DOHH2 (cell line): ENCODE results near the gene FRMD8.
A peak's percentile ranks its signal among the peaks of the same experiment; 100 is the strongest.

Experiments
- H3F3A ChIP-seq: fragments of 200-600 bp; sonication (generic), shearing (Covaris generic); 2 replicates; pipeline ENCODE4 v1.6.0; 2016; ENCODE audit warnings: antibody characterized with exemption, mild to moderate bottlenecking; ENCODE audit not compliant: control insufficient read depth, insufficient read depth
- H3K27ac ChIP-seq: fragments of 200-600 bp; sonication (generic); 2 replicates; pipeline ENCODE4 v1.5.1; 2014; ENCODE audit warnings: low read depth, mild to moderate bottlenecking, low read length, moderate library complexity
- H3K27me3 ChIP-seq: fragments of 200-600 bp; sonication (generic); 2 replicates; pipeline ENCODE4 v1.6.1; 2014; ENCODE audit warnings: mild to moderate bottlenecking, low read length, mixed read lengths; ENCODE audit not compliant: control insufficient read depth
- H3K36me3 ChIP-seq: fragments of 200-600 bp; sonication (generic); 2 replicates; pipeline ENCODE4 v1.6.1; 2014; ENCODE audit warnings: mild to moderate bottlenecking, low read length, moderate library complexity, mixed read lengths; ENCODE audit not compliant: control insufficient read depth
- H3K4me1 ChIP-seq: fragments of 200-600 bp; sonication (generic); 2 replicates; pipeline ENCODE4 v1.6.1; 2014; ENCODE audit warnings: mild to moderate bottlenecking, low read length, mixed read lengths; ENCODE audit not compliant: control insufficient read depth
- H3K4me2 ChIP-seq: fragments of 200-600 bp; sonication (generic); 2 replicates; pipeline ENCODE4 v1.6.0; 2014; ENCODE audit warnings: mild to moderate bottlenecking, low read length, moderate library complexity
- H3K4me3 ChIP-seq: fragments of 200-600 bp; sonication (generic); 2 replicates; pipeline ENCODE4 v1.5.1; 2014; ENCODE audit warnings: mild to moderate bottlenecking, low read length, mixed read lengths
- H3K79me2 ChIP-seq: fragments of 200-600 bp; sonication (generic); 2 replicates; pipeline ENCODE4 v1.6.1; 2014; ENCODE audit warnings: mild to moderate bottlenecking, low read length, mixed read lengths; ENCODE audit not compliant: control insufficient read depth
- H3K9me2 ChIP-seq: fragments of 200-600 bp; sonication (generic); replicated peaks from 2 replicates; pipeline ENCODE4 v1.6.1; 2014; ENCODE audit warnings: mild to moderate bottlenecking, low read length, mixed read lengths; ENCODE audit not compliant: control insufficient read depth
- H3K9me3 ChIP-seq: fragments of 200-600 bp; sonication (generic); 2 replicates; pipeline ENCODE4 v1.6.1; 2014; ENCODE audit warnings: antibody characterized with exemption, low read length, mixed read lengths; ENCODE audit not compliant: control insufficient read depth, insufficient read depth
- H4K20me1 ChIP-seq: fragments of 200-600 bp; sonication (generic); 2 replicates; pipeline ENCODE4 v1.6.0; 2014; ENCODE audit warnings: low read depth, mild to moderate bottlenecking, antibody characterized with exemption, low read length, moderate library complexity; ENCODE audit not compliant: control insufficient read depth, insufficient read depth
- CTCF ChIP-seq: fragments of 200-600 bp; sonication (generic); IDR thresholded peaks from one replicate; pipeline ENCODE4 v1.5.1; 2014; ENCODE audit warnings: antibody characterized with exemption, mild to moderate bottlenecking, low read depth, low read length; ENCODE audit not compliant: poor library complexity, severe bottlenecking
- EZH2phosphoT487 ChIP-seq: fragments of 200-600 bp; sonication (generic); IDR thresholded peaks from 2 replicates; pipeline ENCODE4 v1.6.1; 2017; ENCODE audit warnings: borderline replicate concordance, mild to moderate bottlenecking, antibody characterized with exemption, low read length, moderate library complexity, mixed read lengths

The FRMD8 gene

GRCh38 chr11:65377036-65377435, 9.4 kb upstream of the FRMD8 start:
- Histone ChIP-seq H3K27ac (no peak overlapping the region), H3K9me2 (no peaks in the 10 kb centered on the region), H3K4me3 (no peak overlapping the region), H3K36me3 (no peaks in the 10 kb centered on the region), H3K4me2 (no peak overlapping the region), H3K27me3 (no peaks in the 10 kb centered on the region), H3K79me2 (no peaks in the 10 kb centered on the region), H3K4me1 (peaks cover 31% of the 10 kb centered on the region), H3F3A (no peaks in the 10 kb centered on the region), H3K9me3 (no peaks in the 10 kb centered on the region), H4K20me1 (no peaks in the 10 kb centered on the region)
- no peak for TF ChIP-seq CTCF
- no peak for TF ChIP-seq EZH2phosphoT487

- Histone ChIP-seq H3K4me1 (peaks cover 38% of the 10 kb centered on the region), H4K20me1 (no peaks in the 10 kb centered on the region)
- TF ChIP-seq CTCF (peak; percentile 34), EZH2phosphoT487 (no peak)
These were observed 8.7 kb upstream of the FRMD8 start for GRCh38 chr11:65377777-65378176.

GRCh38 chr11:65378208-65378927, 8.1 kb upstream of the FRMD8 start:
- no peak overlapping the region for H3K4me3 ChIP-seq
- peaks cover 44% of the 10 kb centered on the region for H3K4me1 ChIP-seq
- no peaks in the 10 kb centered on the region for H3K9me3 ChIP-seq
- TF ChIP-seq EZH2phosphoT487: no peak
- no peak for TF ChIP-seq CTCF
- H3K79me2 ChIP-seq: no peaks in the 10 kb centered on the region
- no peaks in the 10 kb centered on the region for H3K9me2 ChIP-seq
- H3K27me3 ChIP-seq: no peaks in the 10 kb centered on the region
- no peaks in the 10 kb centered on the region for H4K20me1 ChIP-seq
- H3K27ac ChIP-seq: peak overlapping the region; percentile 5; the same call in 1 of the 2 replicates
- H3K4me2 ChIP-seq: peak overlapping the region; percentile 45
- H3F3A ChIP-seq: no peaks in the 10 kb centered on the region
- no peaks in the 10 kb centered on the region for H3K36me3 ChIP-seq

More at GRCh38 chr11:65377777-65378176, 8.7 kb upstream of the FRMD8 start:
- Histone ChIP-seq H3K36me3 (no peaks in the 10 kb centered on the region), H3K9me3 (no peaks in the 10 kb centered on the region), H3K4me3 (no peak overlapping the region), H3K4me2 (peak overlapping the region; percentile 45), H3K27me3 (no peaks in the 10 kb centered on the region), H3K79me2 (no peaks in the 10 kb centered on the region), H3K27ac (peak overlapping the region; percentile 5; the same call in 1 of the 2 replicates), H3K9me2 (no peaks in the 10 kb centered on the region), H3F3A (no peaks in the 10 kb centered on the region)
